Measurements from ENCODE around the gene INPP4A. TPM values are rescaled to one million over a fixed set of nuclear protein-coding genes. Genes with fewer than 3 reads are reported as not detected.

Gene INPP4A
- total and polyA plus RNA-seq, 9 of the 15 experiments (the other 6 are each of a cell fraction or from before 2014, with no cell fraction given): 1.8 to 15.7 (median 8.3) TPM

GRCh38 chr2:98637401-98638147 is 192.9 kb downstream of the INPP4A start:
- H3K4me2 ChIP-seq (ENCODE audit: insufficient read depth, low read length): no peak overlapping the region
- peaks cover 15 to 21% of the 10 kb centered on the region in 2 experiments; a peak in 4 of 5 replicates for H3K27me3 ChIP-seq (ENCODE audit: control insufficient read depth in 2 of 2, insufficient read depth in 2 of 2, low read length in 2 of 2)
- FAIRE-seq (no peak), ATAC-seq (no peak), DNase-seq (ENCODE audit: extremely low read depth in 1 of 4, low spot score in 3 of 4) (no peak)
- no peak overlapping the region for H3K27ac ChIP-seq (ENCODE audit: extremely low read depth, low read depth, low read length)
- H3K4me3 ChIP-seq: no peak overlapping the region
- H3K9ac ChIP-seq (ENCODE audit: insufficient read depth in 1 of 2, low read depth in 2 of 2, low read length in 2 of 2): no peak overlapping the region
- no peak overlapping the region for H2AFZ ChIP-seq (ENCODE audit: low read depth, low read length)
- no peaks in the 10 kb centered on the region for H3K9me1 ChIP-seq (ENCODE audit: control insufficient read depth, insufficient read depth, low read length)
- WGBS (ENCODE audit: insufficient coverage, low coverage, missing lambda C conversion rate): 10% methylated on average over 10 of the region's 10 CpGs
- H3K36me3 ChIP-seq (ENCODE audit: control insufficient read depth, insufficient read depth, low read length): no peaks in the 10 kb centered on the region
- ChIA-PET POLR2A (no interaction called here), CTCF (ENCODE audit: low intra/inter-chr PET ratio) (no interaction called here)
- in situ Hi-C loops (cut with MboI): no loop called here
- intact Hi-C loops (cut with micrococcal nuclease): no loop called here
- no TSS peak for BruUV-seq (replicated peaks)
- H4K20me1 ChIP-seq (replicated peaks; ENCODE audit: control insufficient read depth, insufficient read depth, low read length): peaks cover 3% of the 10 kb centered on the region; the same call in 1 of the 2 replicates
- 0 out of 2 replicates have a peak, but pooled peaks cover 1% of the 10 kb centered on the region for H3K9me3 ChIP-seq (replicated peaks; ENCODE audit: control insufficient read depth, insufficient read depth, low read depth, low read length)
- H3K79me2 ChIP-seq (ENCODE audit: control insufficient read depth, insufficient read depth, low read length): no peaks in the 10 kb centered on the region
- no peaks in the 10 kb centered on the region; a peak in 1 of 5 replicates for H3K4me1 ChIP-seq (replicated peaks in 1 of 2; ENCODE audit: control insufficient read depth in 2 of 2, insufficient read depth in 2 of 2, low read length in 2 of 2)
- no peak for TF ChIP-seq KDM4B (IDR thresholded peaks at IDR 0.05; ENCODE audit: borderline replicate concordance in 2 of 2, low read depth in 1 of 2)
- TF ChIP-seq PHB (CRISPR knock-in tag; IDR thresholded peaks at IDR 0.05): no peak
- TF ChIP-seq ZNF507 (tag; conservative IDR thresholded peaks at IDR 0.05): no peak
- TF ChIP-seq, protein P1, sequence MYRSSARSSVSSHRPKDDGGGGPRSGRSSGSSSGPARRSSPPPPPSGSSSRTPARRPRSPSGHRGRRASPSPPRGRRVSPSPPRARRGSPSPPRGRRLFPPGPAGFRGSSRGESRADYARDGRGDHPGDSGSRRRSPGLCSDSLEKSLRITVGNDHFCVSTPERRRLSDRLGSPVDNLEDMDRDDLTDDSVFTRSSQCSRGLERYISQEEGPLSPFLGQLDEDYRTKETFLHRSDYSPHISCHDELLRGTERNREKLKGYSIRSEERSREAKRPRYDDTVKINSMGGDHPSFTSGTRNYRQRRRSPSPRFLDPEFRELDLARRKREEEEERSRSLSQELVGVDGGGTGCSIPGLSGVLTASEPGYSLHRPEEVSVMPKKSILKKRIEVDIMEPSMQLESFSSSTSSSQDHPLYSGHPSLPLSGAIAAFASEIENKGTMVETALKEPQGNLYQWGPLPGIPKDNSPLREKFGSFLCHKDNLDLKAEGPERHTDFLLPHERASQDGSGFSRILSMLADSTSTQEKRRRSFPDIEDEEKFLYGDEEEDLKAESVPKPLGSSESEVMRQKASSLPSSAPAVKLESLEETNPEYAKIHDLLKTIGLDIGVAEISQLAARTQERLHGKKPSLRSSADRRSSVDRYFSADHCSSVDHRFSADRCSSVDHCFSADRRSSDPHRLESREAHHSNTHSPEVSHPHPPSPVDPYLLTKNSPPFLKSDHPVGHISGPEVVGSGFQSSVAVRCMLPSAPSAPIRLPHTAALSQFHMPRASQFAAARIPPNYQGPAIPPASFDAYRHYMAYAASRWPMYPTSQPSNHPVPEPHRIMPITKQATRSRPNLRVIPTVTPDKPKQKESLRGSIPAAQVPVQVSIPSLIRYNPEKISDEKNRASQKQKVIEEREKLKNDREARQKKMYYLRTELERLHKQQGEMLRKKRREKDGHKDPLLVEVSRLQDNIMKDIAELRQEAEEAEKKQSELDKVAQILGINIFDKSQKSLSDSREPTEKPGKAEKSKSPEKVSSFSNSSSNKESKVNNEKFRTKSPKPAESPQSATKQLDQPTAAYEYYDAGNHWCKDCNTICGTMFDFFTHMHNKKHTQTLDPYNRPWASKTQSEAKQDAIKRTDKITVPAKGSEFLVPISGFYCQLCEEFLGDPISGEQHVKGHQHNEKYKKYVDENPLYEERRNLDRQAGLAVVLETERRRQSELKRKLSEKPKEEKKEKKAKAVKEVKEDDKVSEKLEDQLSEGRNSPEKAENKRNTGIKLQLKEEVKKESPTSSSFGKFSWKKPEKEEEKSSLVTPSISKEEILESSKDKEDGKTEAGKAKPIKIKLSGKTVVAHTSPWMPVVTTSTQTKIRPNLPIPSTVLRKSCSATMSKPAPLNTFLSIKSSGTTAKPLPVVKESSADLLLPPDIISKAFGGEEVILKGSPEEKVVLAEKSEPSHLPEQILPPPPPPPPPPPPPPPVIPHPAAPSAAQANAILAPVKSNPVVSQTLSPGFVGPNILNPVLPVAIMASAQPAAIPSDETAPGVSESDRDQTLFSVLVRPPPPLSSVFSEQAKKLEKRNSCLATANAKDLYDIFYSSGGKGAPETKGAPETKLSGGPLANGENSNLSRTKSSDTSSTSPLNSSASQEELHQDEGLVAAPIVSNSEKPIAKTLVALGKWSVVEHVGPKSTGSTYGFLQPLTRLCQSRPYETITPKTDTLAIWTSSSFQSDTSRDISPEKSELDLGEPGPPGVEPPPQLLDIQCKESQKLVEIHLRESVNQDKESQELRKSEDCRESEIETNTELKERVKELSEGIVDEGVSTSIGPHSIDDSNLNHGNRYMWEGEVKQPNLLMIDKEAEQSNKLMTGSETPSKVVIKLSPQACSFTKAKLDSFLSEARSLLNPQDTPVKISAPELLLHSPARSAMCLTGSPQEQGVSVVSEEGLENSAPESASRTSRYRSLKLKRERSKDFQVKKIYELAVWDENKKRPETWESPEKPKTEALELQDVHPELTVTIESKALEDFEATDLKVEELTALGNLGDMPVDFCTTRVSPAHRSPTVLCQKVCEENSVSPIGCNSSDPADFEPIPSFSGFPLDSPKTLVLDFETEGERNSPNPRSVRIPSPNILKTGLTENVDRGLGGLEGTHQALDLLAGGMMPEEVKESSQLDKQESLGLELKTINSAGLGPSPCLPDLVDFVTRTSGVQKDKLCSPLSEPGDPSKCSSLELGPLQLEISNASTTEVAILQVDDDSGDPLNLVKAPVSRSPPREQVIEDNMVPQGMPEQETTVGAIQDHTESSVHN (IDR thresholded peaks at IDR 0.05; ENCODE audit: borderline replicate concordance in 1 of 2, low read depth in 1 of 2): no peak
- TF ChIP-seq FOXP4 (CRISPR knock-in tag; IDR thresholded peaks at IDR 0.05; ENCODE audit: borderline replicate concordance): no peak
- no peak for TF ChIP-seq ZBTB1 (CRISPR knock-in tag; IDR thresholded peaks at IDR 0.05; ENCODE audit: borderline replicate concordance, low read depth)
- no peak for TF ChIP-seq FOXA3 (CRISPR knock-in tag; conservative IDR thresholded peaks at IDR 0.05 in 1 of 2, IDR thresholded peaks at IDR 0.05 in 1 of 2)
